ENCODE measurements around the gene TXNRD2.

DNA sequence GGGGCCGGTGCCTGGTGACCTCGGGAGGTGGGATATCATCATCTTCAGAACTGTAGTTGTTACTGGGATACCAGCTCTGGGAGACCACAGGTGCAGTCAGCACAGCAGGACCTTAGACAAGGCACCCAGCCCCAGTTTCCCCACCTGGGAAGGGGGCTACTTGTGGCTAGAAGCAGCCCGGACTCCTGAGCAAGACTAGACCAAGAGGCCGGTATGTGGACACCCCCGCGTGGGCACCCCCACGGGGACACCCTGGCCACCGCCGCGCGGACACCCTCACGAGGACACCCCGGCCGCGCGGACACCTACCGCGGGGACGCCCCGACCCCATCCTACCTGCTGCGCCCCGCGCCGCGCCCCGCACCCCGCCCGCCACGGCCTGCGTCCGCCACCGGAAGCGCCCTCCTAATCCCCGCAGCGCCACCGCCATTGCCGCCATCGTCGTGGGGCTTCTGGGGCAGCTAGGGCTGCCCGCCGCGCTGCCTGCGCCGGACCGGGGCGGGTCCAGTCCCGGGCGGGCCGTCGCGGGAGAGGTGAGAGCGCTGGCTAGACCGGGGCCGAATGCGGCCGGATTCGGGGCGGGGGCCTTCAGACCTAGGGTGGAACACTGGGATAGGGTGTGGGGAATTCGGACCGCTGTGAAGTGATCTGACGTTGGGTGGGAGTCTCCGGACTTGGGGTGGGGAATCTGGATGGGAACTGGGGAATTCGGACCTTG lies at the start of gene TXNRD2, which contains the start of gene COMT:
- TF ChIP-seq POLR2A (IDR thresholded peaks at IDR 0.05), result peak; percentile 69
- no peak for TF ChIP-seq CTCF (IDR thresholded peaks at IDR 0.05)
